Inflammatory macrophage treated with lipopolysaccharide for 1 hour (primary cell): ENCODE measurements around the gene FGF12.

ENCODE experiments used
- DNase-seq, 2 donors: peaks; one replicate each; pipeline ENCODE4 v3.0.0-alpha.2; 2020 to 2022

Gene FGF12

GRCh38 chr3:192487033-192487432 lies 240.3 kb downstream of the FGF12 start:
- no peak for DNase-seq

- no peak for DNase-seq
Measured at GRCh38 chr3:192482809-192483208, 244.5 kb downstream of the FGF12 start.

- DNase-seq, result no peak
Measured at GRCh38 chr3:192482391-192482790, 244.9 kb downstream of the FGF12 start.

GRCh38 chr3:192481638-192482037 lies 245.7 kb downstream of the FGF12 start:
- DNase-seq, result no peak

GRCh38 chr3:192467230-192468140 lies 259.9 kb downstream of the FGF12 start:
- peak; percentile 6 to 64 for DNase-seq

- no peak for DNase-seq
Measured at GRCh38 chr3:192449036-192449435, 278.3 kb downstream of the FGF12 start.

- no peak for DNase-seq
Measured at GRCh38 chr3:192445770-192446644, 281.3 kb downstream of the FGF12 start.

GRCh38 chr3:192444791-192445106 lies 282.6 kb downstream of the FGF12 start:
- DNase-seq, result no peak

GRCh38 chr3:192444096-192444790 lies 283.1 kb downstream of the FGF12 start:
- DNase-seq, result peak; percentile 32 to 76

GRCh38 chr3:192435241-192435640 lies 292.1 kb downstream of the FGF12 start:
- no peak for DNase-seq

- DNase-seq, result no peak
Measured at GRCh38 chr3:192434186-192434585, 293.2 kb downstream of the FGF12 start.

GRCh38 chr3:192433704-192434103 lies 293.6 kb downstream of the FGF12 start:
- no peak for DNase-seq

- peak in 1 of 2 donors; percentile 32 for DNase-seq
Measured at GRCh38 chr3:192422997-192423342, 304.4 kb downstream of the FGF12 start.

- no peak for DNase-seq
Measured at GRCh38 chr3:192422321-192422996, 304.9 kb downstream of the FGF12 start.

GRCh38 chr3:192419312-192419711 lies 308.0 kb downstream of the FGF12 start:
- no peak for DNase-seq

GRCh38 chr3:192417559-192418055 lies 309.7 kb downstream of the FGF12 start:
- no peak for DNase-seq

GRCh38 chr3:192417017-192417416 lies 310.3 kb downstream of the FGF12 start:
- no peak for DNase-seq

- no peak for DNase-seq
Measured at GRCh38 chr3:192413461-192413860, 313.9 kb downstream of the FGF12 start.

- no peak for DNase-seq
Measured at GRCh38 chr3:192410684-192410960, 316.7 kb downstream of the FGF12 start.

- no peak for DNase-seq
Measured at GRCh38 chr3:192409838-192410683, 317.3 kb downstream of the FGF12 start.

- peak in 1 of 2 donors; percentile 1 for DNase-seq
Measured at GRCh38 chr3:192409201-192409837, 318.0 kb downstream of the FGF12 start.
